HEK293 (cell line): ENCODE results near the gene RNU1-2.

Experiments
- KLF16 ChIP-seq: fragments of 450-650 bp; formaldehyde crosslinking; IDR thresholded peaks from 2 replicates; pipeline ENCODE4 v1.5.1; 2017; ENCODE audit warnings: missing biosample characterization, missing genetic modification characterization
- RBAK ChIP-seq: fragments of 450-650 bp; formaldehyde crosslinking; IDR thresholded peaks from 2 replicates; pipeline ENCODE4 v1.5.1; 2016; ENCODE audit warnings: missing biosample characterization, missing genetic modification characterization
- SP7 ChIP-seq: fragments of 450-650 bp; formaldehyde crosslinking; IDR thresholded peaks from 2 replicates; pipeline ENCODE4 v1.5.1; 2016; ENCODE audit warnings: missing biosample characterization, missing genetic modification characterization
- TRIM28 ChIP-seq: IDR thresholded peaks from 2 replicates; pipeline ENCODE4 v1.6.1; 2011; ENCODE audit warnings: low read length, control low read depth, borderline replicate concordance
- ZBTB7A ChIP-seq: fragments of 450-650 bp; formaldehyde crosslinking; IDR thresholded peaks from 2 replicates; pipeline ENCODE4 v1.5.1; 2016; ENCODE audit warnings: low read depth, missing biosample characterization, missing genetic modification characterization
- ZFHX2 ChIP-seq: fragments of 450-650 bp; formaldehyde crosslinking; conservative IDR thresholded peaks from 2 replicates; pipeline ENCODE4 v1.5.1; 2016; ENCODE audit warnings: missing biosample characterization, missing genetic modification characterization
- ZFP41 ChIP-seq: fragments of 450-650 bp; formaldehyde crosslinking; IDR thresholded peaks from 2 replicates; pipeline ENCODE4 v1.5.1; 2016; ENCODE audit warnings: missing biosample characterization, missing genetic modification characterization, borderline replicate concordance
- ZSCAN30 ChIP-seq: fragments of 450-650 bp; IDR thresholded peaks from 2 replicates; pipeline ENCODE4 v1.5.1; 2018; ENCODE audit warnings: missing biosample characterization, mild to moderate bottlenecking, missing genetic modification characterization, moderate library complexity
- TF ChIP-seq, protein P1 (sequence below): fragments of 450-650 bp; formaldehyde crosslinking; IDR thresholded peaks from 2 replicates; pipeline ENCODE4 v1.5.1; 2016; ENCODE audit warnings: missing biosample characterization, missing genetic modification characterization
- TF ChIP-seq, protein P2 (sequence below): fragments of 450-650 bp; formaldehyde crosslinking; IDR thresholded peaks from 2 replicates; pipeline ENCODE4 v1.5.1; 2016; ENCODE audit warnings: missing biosample characterization, missing genetic modification characterization

DNA sequence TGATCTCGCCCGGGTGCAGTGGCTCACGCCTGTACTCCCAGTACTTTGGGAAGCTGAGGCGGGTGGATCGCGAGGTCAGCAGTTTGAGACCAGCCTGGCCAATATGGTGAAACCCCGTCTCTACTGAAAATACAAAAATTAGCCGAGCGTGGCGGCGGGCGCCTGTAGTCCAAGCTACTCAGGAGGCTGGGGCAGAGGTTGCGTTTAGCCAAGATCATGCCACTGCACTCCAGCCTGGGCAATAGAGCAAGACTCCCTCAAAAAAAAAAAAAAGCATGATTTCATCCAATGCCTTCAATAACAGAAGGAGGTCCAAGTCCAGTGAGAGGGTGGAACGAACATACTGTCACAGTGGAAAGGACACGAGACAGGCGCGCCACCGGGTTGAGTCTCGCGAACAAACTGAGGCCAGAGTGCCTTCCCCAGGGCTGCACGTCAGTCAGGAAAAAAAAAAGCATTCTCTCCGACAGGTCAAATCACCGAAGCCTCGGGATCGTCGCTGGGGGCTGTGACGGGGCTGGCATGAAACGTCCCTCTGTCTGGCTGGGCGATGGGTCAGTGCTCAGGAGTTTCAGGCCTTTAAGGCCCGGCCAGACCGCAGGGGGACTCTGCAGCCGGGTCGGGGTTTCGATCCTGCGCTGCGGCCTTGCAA, 17.5 kb downstream of the RNU1-2 start:
- TF ChIP-seq ZFHX2 (tag by site-specific recombination) (no peak; the same call in 1 of the 2 replicates), TRIM28 (0 out of 2 replicates have a peak, but pooled peaks have one; percentile 26), RBAK (no peak), ZBTB7A (tag by site-specific recombination) (0 out of 2 replicates have a peak, but pooled peaks have one; percentile 27), KLF16 (no peak), SP7 (no peak; the same call in none of the 2 replicates), ZFP41 (tag by site-specific recombination) (no peak), ZSCAN30 (tag by site-specific recombination) (no peak)
- TF ChIP-seq, protein P1, sequence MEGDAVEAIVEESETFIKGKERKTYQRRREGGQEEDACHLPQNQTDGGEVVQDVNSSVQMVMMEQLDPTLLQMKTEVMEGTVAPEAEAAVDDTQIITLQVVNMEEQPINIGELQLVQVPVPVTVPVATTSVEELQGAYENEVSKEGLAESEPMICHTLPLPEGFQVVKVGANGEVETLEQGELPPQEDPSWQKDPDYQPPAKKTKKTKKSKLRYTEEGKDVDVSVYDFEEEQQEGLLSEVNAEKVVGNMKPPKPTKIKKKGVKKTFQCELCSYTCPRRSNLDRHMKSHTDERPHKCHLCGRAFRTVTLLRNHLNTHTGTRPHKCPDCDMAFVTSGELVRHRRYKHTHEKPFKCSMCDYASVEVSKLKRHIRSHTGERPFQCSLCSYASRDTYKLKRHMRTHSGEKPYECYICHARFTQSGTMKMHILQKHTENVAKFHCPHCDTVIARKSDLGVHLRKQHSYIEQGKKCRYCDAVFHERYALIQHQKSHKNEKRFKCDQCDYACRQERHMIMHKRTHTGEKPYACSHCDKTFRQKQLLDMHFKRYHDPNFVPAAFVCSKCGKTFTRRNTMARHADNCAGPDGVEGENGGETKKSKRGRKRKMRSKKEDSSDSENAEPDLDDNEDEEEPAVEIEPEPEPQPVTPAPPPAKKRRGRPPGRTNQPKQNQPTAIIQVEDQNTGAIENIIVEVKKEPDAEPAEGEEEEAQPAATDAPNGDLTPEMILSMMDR, result no peak
- TF ChIP-seq, protein P2, sequence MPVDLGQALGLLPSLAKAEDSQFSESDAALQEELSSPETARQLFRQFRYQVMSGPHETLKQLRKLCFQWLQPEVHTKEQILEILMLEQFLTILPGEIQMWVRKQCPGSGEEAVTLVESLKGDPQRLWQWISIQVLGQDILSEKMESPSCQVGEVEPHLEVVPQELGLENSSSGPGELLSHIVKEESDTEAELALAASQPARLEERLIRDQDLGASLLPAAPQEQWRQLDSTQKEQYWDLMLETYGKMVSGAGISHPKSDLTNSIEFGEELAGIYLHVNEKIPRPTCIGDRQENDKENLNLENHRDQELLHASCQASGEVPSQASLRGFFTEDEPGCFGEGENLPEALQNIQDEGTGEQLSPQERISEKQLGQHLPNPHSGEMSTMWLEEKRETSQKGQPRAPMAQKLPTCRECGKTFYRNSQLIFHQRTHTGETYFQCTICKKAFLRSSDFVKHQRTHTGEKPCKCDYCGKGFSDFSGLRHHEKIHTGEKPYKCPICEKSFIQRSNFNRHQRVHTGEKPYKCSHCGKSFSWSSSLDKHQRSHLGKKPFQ, result no peak
